Muscle layer of colon (tissue), 2 donors: ENCODE results near the gene PHEX.
"Not testable (repeated sequence)": the region's sequence is repeated elsewhere in the genome, so short reads cannot be mapped to it uniquely, and the experiment has no call there.

Experiments
- H3K27ac ChIP-seq: one replicate; pipeline ENCODE4 v1.7.0; 2013; ENCODE audit warnings: low read depth, mild to moderate bottlenecking, low read length, moderate library complexity
- H3K27me3 ChIP-seq, 2 donors: one replicate each; pipeline ENCODE4 v1.7.0; 2013; ENCODE audit warnings: low read length in 2 of 2, mild to moderate bottlenecking in 2 of 2; ENCODE audit not compliant: insufficient read depth in 2 of 2, control insufficient read depth in 1 of 2
- H3K36me3 ChIP-seq: one replicate; pipeline ENCODE4 v1.7.0; 2013; ENCODE audit warnings: mild to moderate bottlenecking, low read length; ENCODE audit not compliant: insufficient read depth
- H3K4me1 ChIP-seq: one replicate; pipeline ENCODE4 v1.7.0; 2013; ENCODE audit warnings: mild to moderate bottlenecking, low read length; ENCODE audit not compliant: insufficient read depth
- H3K4me3 ChIP-seq, 2 donors: one replicate each; pipeline ENCODE4 v1.7.0; 2013; ENCODE audit warnings: low read length in 2 of 2, low read depth in 1 of 2, mild to moderate bottlenecking in 1 of 2, moderate library complexity in 1 of 2
- H3K9ac ChIP-seq: one replicate; pipeline ENCODE4 v1.7.0; 2013; ENCODE audit warnings: low read length
- H3K9me3 ChIP-seq: one replicate; pipeline ENCODE4 v1.7.0; 2013; ENCODE audit warnings: mild to moderate bottlenecking, low read length
- donor health status: abdominal sarcoma.
- donor health status: Adenocarcinoma of cecum.

The PHEX gene

GRCh38 chrX:22249371-22249770 is 217.2 kb downstream of the PHEX start:
- H3K9me3 ChIP-seq: no peaks in the 10 kb centered on the region
- no peak overlapping the region for H3K9ac ChIP-seq
- H3K36me3 ChIP-seq: no peaks in the 10 kb centered on the region
- H3K27me3 ChIP-seq: no peaks in the 10 kb centered on the region
- no peak overlapping the region for H3K4me3 ChIP-seq
- no peak overlapping the region for H3K27ac ChIP-seq
- H3K4me1 ChIP-seq: no peaks in the 10 kb centered on the region

GRCh38 chrX:22268706-22269105 is 236.6 kb downstream of the PHEX start:
- H3K9ac ChIP-seq: no peak overlapping the region
- no peaks in the 10 kb centered on the region for H3K4me1 ChIP-seq
- H3K9me3 ChIP-seq: no peaks in the 10 kb centered on the region
- no peaks in the 10 kb centered on the region for H3K27me3 ChIP-seq
- no peak overlapping the region for H3K27ac ChIP-seq
- H3K4me3 ChIP-seq: no peak overlapping the region
- no peaks in the 10 kb centered on the region for H3K36me3 ChIP-seq

- Histone ChIP-seq H3K36me3 (no peaks in the 10 kb centered on the region), H3K4me3 (no peak within 1 kb of the TSS), H3K9me3 (no peaks in the 10 kb centered on the region), H3K27me3 (no peaks in the 10 kb centered on the region), H3K9ac (no peak within 1 kb of the TSS), H3K27ac (no peak within 1 kb of the TSS), H3K4me1 (no peaks in the 10 kb centered on the region)
Measured at GRCh38 chrX:22272613-22273012, 240.5 kb downstream of the PHEX start, which contains the start of gene CBLL2. Gene CBLL2, plus strand, starts transcription at chrX:22272913. Its CDS starts 79 bp downstream, at chrX:22272992.

GRCh38 chrX:22273714-22274317 is 241.7 kb downstream of the PHEX start:
- H3K36me3 ChIP-seq: no peaks in the 10 kb centered on the region
- H3K27ac ChIP-seq: no peak overlapping the region
- H3K4me3 ChIP-seq: no peak overlapping the region
- H3K4me1 ChIP-seq: no peaks in the 10 kb centered on the region
- H3K9ac ChIP-seq: no peak overlapping the region
- H3K27me3 ChIP-seq: no peaks in the 10 kb centered on the region
- H3K9me3 ChIP-seq: no peaks in the 10 kb centered on the region

- Histone ChIP-seq H3K4me3 (no peak overlapping the region), H3K9ac (no peak overlapping the region), H3K9me3 (no peaks in the 10 kb centered on the region), H3K4me1 (no peaks in the 10 kb centered on the region), H3K27me3 (no peaks in the 10 kb centered on the region), H3K27ac (no peak overlapping the region), H3K36me3 (no peaks in the 10 kb centered on the region)
Measured at GRCh38 chrX:22276781-22277180, 244.7 kb downstream of the PHEX start.

GRCh38 chrX:22278375-22278774 is 246.2 kb downstream of the PHEX start:
- Histone ChIP-seq H3K4me3 (no peak overlapping the region), H3K27ac (no peak overlapping the region), H3K9ac (no peak overlapping the region), H3K9me3 (no peaks in the 10 kb centered on the region), H3K27me3 (no peaks in the 10 kb centered on the region), H3K4me1 (no peaks in the 10 kb centered on the region), H3K36me3 (no peaks in the 10 kb centered on the region)

GRCh38 chrX:22289209-22289608 is 257.1 kb downstream of the PHEX start:
- not testable (repeated sequence) for H3K9me3 ChIP-seq, H3K27me3 ChIP-seq, H3K4me3 ChIP-seq, H3K9ac ChIP-seq, H3K27ac ChIP-seq, H3K4me1 ChIP-seq, H3K36me3 ChIP-seq

- H3K9me3 ChIP-seq: no peaks in the 10 kb centered on the region
- no peaks in the 10 kb centered on the region for H3K27me3 ChIP-seq
- H3K36me3 ChIP-seq: no peaks in the 10 kb centered on the region
- H3K27ac ChIP-seq: no peak overlapping the region
- H3K9ac ChIP-seq: no peak overlapping the region
- H3K4me3 ChIP-seq: no peak overlapping the region
- peaks cover 19% of the 10 kb centered on the region for H3K4me1 ChIP-seq
Measured at GRCh38 chrX:22296871-22297270, 264.7 kb downstream of the PHEX start.

GRCh38 chrX:22300130-22300529 is 268.0 kb downstream of the PHEX start:
- no peak overlapping the region for H3K4me3 ChIP-seq

More at GRCh38 chrX:22300130-22300529, 268.0 kb downstream of the PHEX start:
- no peaks in the 10 kb centered on the region for H3K36me3 ChIP-seq
- H3K4me1 ChIP-seq: peaks cover 19% of the 10 kb centered on the region
- H3K27me3 ChIP-seq: peaks cover 0 to 5% of the 10 kb centered on the region in 2 donors
- no peak overlapping the region for H3K27ac ChIP-seq
- no peak overlapping the region for H3K9ac ChIP-seq
- no peaks in the 10 kb centered on the region for H3K9me3 ChIP-seq
